ENCODE data around the gene PEPD. TPM values are rescaled to one million over a fixed set of nuclear protein-coding genes. Genes with fewer than 3 reads are reported as not detected.
A peak's percentile ranks its signal among the peaks of the same experiment; 100 is the strongest.

Gene PEPD
- polyA plus RNA-seq, 3 donors, result 61.5 to 218 (median 171) TPM

DNA sequence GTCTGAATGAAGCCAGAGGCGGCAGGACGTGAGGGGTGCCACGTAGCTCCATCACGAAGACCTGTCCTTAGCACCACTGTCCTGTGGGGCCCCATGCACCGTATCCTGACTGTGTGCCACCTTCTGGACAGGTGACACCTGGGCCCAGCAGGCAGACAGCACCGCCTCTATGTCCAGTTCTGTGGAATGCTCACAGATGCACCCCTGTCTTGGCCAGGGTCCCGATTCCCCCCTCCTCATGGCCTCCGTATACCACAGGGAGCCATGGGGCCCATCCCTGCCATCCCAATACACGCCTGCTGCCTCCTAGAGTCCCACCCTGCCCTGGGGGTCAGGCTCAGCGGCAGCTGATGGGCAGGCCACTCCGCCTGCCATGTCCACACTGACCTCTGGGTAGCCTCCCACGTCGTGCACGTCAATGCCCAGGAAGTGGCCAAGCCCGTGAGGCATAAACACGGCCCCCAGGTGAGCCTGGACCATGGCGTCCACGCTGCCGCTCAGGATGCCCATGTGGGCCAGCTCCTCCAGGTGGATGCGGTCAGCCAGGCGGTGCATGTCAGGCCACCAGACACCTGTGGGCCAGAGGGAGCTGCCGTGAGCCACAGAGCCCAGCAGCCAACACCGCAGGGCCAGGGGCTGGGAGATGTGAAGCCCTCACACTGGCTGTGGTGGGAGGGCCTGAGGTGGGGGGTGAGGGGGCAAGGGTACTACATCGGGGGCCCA, 130.5 kb downstream of the PEPD start:
- Histone ChIP-seq H2AFZ (ENCODE audit: insufficient read depth, low read depth, low read length, poor library complexity, severe bottlenecking) (no peak overlapping the region), H3K4me3 (replicated peaks in 1 of 3; ENCODE audit: low read depth in 2 of 3, low read length in 3 of 3) (peak overlapping the region in 1 of 3 experiments; percentile 54), H3K9ac (ENCODE audit: insufficient read depth, low read length, poor library complexity, severe bottlenecking) (peak overlapping the region; percentile 59), H3K27me3 (ENCODE audit: control insufficient read depth in 2 of 2, insufficient read depth in 2 of 2, low read length in 2 of 2) (no peaks in the 10 kb centered on the region), H3K4me2 (replicated peaks; ENCODE audit: extremely low read depth, low read length, poor library complexity, severe bottlenecking) (peak overlapping the region; percentile 58), H3K27ac (ENCODE audit: low read depth in 1 of 2, low read length in 2 of 2) (peak overlapping the region; percentile 26 to 60), H3K36me3 (replicated peaks in 1 of 2; ENCODE audit: control insufficient read depth in 1 of 2, insufficient read depth in 2 of 2, low read length in 2 of 2) (peaks cover 15 to 18% of the 10 kb centered on the region in 2 donors), H3K9me3 (replicated peaks in 1 of 2; ENCODE audit: control insufficient read depth in 1 of 2, insufficient read depth in 1 of 2, low read length in 2 of 2) (no peaks in the 10 kb centered on the region), H3K4me1 (ENCODE audit: control insufficient read depth in 1 of 2, insufficient read depth in 2 of 2, low read length in 2 of 2) (peaks cover 73 to 81% of the 10 kb centered on the region in 2 donors), H4K20me1 (ENCODE audit: insufficient read depth, low read length) (peaks cover 22% of the 10 kb centered on the region), H3K79me2 (ENCODE audit: insufficient read depth, low read length) (peaks cover 82% of the 10 kb centered on the region)
- no peak for DNase-seq
- peaks cover 67% of the 10 kb centered on the region for H3K4me1 Mint-ChIP-seq
- H3K4me3 Mint-ChIP-seq, result no peak overlapping the region
- H3K9me3 Mint-ChIP-seq, result no peaks in the 10 kb centered on the region
- H3K27ac Mint-ChIP-seq, result peak overlapping the region in 2 of 7 donors; percentile 13 to 73
- TF ChIP-seq, protein P1, sequence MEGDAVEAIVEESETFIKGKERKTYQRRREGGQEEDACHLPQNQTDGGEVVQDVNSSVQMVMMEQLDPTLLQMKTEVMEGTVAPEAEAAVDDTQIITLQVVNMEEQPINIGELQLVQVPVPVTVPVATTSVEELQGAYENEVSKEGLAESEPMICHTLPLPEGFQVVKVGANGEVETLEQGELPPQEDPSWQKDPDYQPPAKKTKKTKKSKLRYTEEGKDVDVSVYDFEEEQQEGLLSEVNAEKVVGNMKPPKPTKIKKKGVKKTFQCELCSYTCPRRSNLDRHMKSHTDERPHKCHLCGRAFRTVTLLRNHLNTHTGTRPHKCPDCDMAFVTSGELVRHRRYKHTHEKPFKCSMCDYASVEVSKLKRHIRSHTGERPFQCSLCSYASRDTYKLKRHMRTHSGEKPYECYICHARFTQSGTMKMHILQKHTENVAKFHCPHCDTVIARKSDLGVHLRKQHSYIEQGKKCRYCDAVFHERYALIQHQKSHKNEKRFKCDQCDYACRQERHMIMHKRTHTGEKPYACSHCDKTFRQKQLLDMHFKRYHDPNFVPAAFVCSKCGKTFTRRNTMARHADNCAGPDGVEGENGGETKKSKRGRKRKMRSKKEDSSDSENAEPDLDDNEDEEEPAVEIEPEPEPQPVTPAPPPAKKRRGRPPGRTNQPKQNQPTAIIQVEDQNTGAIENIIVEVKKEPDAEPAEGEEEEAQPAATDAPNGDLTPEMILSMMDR (IDR thresholded peaks at IDR 0.05), result no peak
- WGBS (ENCODE audit: insufficient coverage), result 88% methylated on average over 23 of the region's 24 CpGs
- no peaks in the 10 kb centered on the region for H3K27me3 Mint-ChIP-seq (ENCODE audit: low read depth in 3 of 3)
- intact Hi-C loops (cut with micrococcal nuclease), result no loop called here
- H3K36me3 Mint-ChIP-seq, result peaks cover 13 to 15% of the 10 kb centered on the region in 2 donors

DNA sequence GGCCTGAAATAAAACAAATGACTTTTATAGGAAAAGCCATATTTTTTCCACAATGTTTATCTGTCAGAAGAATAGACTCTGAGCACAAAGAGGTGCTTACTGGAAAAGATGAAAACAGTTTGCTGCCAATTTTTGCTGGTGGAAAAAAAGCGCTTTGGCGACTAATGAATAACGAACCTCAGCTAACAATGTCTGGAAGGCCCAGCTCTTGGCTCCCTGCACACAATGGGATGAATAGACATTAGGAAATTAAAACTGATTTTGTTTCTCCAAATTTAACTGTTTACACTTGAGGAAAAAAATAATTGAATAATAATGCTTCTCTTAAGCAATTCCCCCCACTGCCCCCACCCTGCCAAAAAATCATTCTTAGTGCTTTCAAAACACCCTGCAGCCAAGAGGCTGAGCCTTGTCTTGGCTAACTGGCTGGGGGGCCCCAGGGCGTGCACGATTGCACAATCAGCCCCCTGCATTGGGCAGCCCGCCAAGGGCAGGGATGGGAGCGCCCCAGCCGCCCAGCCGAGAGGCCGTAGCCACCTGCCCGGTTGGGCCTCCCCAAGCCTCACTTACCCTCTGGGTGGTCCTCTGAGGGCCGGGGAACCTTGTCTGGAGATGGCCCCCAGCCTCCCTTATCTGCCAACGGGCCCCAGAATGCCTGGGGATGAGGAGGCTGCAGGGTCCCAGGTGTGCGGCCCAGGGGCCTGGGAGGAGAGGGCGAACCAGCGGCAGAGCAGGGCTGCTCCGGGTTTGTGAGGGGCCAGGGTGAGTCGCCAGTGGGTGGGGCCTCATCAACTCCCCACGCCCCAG, 131.3 kb downstream of the PEPD start:
- Mint-ChIP-seq H3K4me1 (peaks cover 64% of the 10 kb centered on the region), H3K36me3 (peaks cover 19 to 22% of the 10 kb centered on the region in 2 donors), H3K9me3 (no peaks in the 10 kb centered on the region), H3K27ac (peak overlapping the region in 5 of 7 donors; percentile 32 to 72 (median 41)), H3K27me3 (ENCODE audit: low read depth in 3 of 3) (no peaks in the 10 kb centered on the region), H3K4me3 (peak overlapping the region in 1 of 2 donors; percentile 46)
- TF ChIP-seq, protein P1 (IDR thresholded peaks at IDR 0.05), result no peak
- H4K20me1 ChIP-seq (ENCODE audit: insufficient read depth, low read length), result peaks cover 30% of the 10 kb centered on the region
- 51% methylated on average over 9 of the region's 19 CpGs for WGBS (ENCODE audit: insufficient coverage)
- H3K4me2 ChIP-seq (replicated peaks; ENCODE audit: extremely low read depth, low read length, poor library complexity, severe bottlenecking), result peak overlapping the region; percentile 58
- peak overlapping the region; percentile 32 to 60 for H3K27ac ChIP-seq (ENCODE audit: low read depth in 1 of 2, low read length in 2 of 2)
- peaks cover 89% of the 10 kb centered on the region for H3K79me2 ChIP-seq (ENCODE audit: insufficient read depth, low read length)
- no peaks in the 10 kb centered on the region for H3K9me3 ChIP-seq (replicated peaks in 1 of 2; ENCODE audit: control insufficient read depth in 1 of 2, insufficient read depth in 1 of 2, low read length in 2 of 2)
- peaks cover 20 to 25% of the 10 kb centered on the region in 2 donors for H3K36me3 ChIP-seq (replicated peaks in 1 of 2; ENCODE audit: control insufficient read depth in 1 of 2, insufficient read depth in 2 of 2, low read length in 2 of 2)
- DNase-seq, result peak in 1 of 3 donors; percentile 15
- H3K4me1 ChIP-seq (ENCODE audit: control insufficient read depth in 1 of 2, insufficient read depth in 2 of 2, low read length in 2 of 2), result peaks cover 66 to 74% of the 10 kb centered on the region in 2 donors
- H3K4me3 ChIP-seq (replicated peaks in 1 of 3; ENCODE audit: low read depth in 2 of 3, low read length in 3 of 3), result peak overlapping the region in 1 of 3 experiments; percentile 54
- no peaks in the 10 kb centered on the region for H3K27me3 ChIP-seq (ENCODE audit: control insufficient read depth in 2 of 2, insufficient read depth in 2 of 2, low read length in 2 of 2)
- intact Hi-C loops (cut with micrococcal nuclease), result no loop called here
- peak overlapping the region; percentile 59 for H3K9ac ChIP-seq (ENCODE audit: insufficient read depth, low read length, poor library complexity, severe bottlenecking)
- no peak overlapping the region for H2AFZ ChIP-seq (ENCODE audit: insufficient read depth, low read depth, low read length, poor library complexity, severe bottlenecking)
